HG03442 (cell line): ENCODE results near the gene HOXB3.

Experiments used
- ATAC-seq: cut with Tn5 transposase; IDR thresholded peaks from one replicate; pipeline ENCODE4 v1.9.1; 2021; ENCODE audit warnings: mild to moderate bottlenecking, moderate library complexity; ENCODE audit not compliant: unreplicated experiment

The HOXB3 gene

GRCh38 chr17:48613862-48614694 is 24.0 kb upstream of the HOXB3 start:
- ATAC-seq, result no peak

- no peak for ATAC-seq
Measured at GRCh38 chr17:48612854-48613691, 23.0 kb upstream of the HOXB3 start.

DNA sequence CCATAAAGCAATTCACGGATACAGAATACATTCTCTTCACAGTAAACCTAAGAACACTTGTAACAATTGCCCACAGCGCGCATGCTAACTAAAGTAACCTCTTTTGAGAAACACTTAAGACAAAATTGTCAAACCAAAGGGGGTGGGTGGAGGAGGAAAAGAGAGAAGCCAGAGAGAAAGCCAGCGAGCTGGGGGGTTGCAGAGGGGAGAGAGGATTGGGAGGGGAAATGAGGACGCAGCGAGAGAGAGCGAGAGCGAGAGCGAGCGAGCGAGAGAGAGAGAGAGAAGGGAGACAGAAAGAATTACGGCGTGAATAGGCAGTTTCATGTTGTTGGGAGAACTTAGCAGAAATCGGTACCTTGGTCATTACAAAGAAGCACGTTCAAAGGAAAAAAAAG is 22.4 kb upstream of the HOXB3 start:
- no peak for ATAC-seq

GRCh38 chr17:48611681-48612455 is 21.8 kb upstream of the HOXB3 start:
- ATAC-seq, result no peak

DNA sequence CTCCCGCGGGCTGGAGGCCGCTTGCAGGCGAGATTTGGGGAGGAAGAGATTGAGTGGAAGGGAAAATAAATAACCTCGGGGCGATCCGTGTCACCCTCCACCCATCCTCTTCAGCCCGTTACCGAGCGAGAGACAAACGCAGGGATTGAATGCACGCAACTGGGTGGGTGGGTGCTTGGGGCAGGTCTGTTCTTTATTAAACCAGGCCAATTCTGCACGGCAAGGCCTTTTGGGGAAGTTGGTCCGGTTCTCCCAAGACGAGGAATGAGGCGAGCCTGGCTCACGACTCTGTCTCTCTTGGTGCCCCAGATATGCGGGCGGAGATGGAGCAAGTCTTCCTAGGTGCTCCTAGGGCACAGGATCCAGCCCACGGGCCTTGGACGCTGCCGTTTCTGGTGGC is 21.2 kb upstream of the HOXB3 start:
- no peak for ATAC-seq

GRCh38 chr17:48610282-48611211 is 20.5 kb upstream of the HOXB3 start, which contains the start of gene HOXB7:
TSS of gene HOXB7 (minus strand) at chr17:48611017. CDS start at chr17:48610918, 99 bp downstream.
- no peak for ATAC-seq

GRCh38 chr17:48609759-48610281 is 19.8 kb upstream of the HOXB3 start:
- no peak for ATAC-seq

- ATAC-seq, result no peak
Measured at GRCh38 chr17:48609033-48609432, 19.0 kb upstream of the HOXB3 start.

DNA sequence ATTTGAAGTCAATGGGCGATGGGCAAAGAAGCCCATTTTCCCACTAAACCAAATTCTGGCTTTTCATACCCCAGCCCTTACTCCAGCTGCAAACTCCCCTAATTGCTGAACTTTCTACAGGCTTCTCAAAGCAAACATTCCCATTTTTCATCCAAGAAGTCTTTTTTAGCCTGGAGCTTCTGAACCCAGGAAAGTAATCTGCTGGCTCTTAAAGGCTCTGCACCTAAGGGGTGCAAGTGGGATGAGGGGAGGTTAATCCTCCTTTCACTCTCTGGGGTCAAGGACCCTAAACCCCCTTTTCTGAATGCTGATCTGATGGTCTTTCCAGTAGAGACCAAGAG is 18.4 kb upstream of the HOXB3 start:
- ATAC-seq, result no peak

- no peak for ATAC-seq
Measured at GRCh38 chr17:48606892-48607614, 17.0 kb upstream of the HOXB3 start.

- ATAC-seq, result no peak
Measured at GRCh38 chr17:48605991-48606891, 16.2 kb upstream of the HOXB3 start.

DNA sequence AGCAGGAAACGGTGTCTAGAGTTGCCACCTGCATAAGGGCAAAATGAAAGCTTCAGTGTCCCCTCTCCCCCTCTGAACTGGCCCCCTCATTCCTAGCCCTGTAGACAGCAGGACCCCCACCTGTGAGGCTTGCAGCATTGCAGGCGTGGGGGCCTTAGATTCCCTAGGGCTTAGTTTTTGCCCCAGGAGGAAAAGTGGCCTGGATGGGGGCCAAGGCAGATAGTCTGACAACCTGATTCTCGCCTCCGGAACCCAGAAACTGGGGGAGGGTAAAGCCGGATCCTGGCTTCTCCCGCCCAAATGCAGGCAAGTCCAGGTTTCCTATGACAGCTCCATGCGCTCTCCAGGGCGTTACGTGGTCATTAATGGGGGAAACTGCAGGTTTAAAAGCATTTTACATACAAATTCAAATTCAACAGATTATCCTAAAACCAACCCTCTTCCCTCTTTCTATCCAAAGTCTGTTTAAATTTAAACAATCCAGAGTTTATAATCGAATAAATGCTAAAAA is 15.4 kb upstream of the HOXB3 start:
- no peak for ATAC-seq

DNA sequence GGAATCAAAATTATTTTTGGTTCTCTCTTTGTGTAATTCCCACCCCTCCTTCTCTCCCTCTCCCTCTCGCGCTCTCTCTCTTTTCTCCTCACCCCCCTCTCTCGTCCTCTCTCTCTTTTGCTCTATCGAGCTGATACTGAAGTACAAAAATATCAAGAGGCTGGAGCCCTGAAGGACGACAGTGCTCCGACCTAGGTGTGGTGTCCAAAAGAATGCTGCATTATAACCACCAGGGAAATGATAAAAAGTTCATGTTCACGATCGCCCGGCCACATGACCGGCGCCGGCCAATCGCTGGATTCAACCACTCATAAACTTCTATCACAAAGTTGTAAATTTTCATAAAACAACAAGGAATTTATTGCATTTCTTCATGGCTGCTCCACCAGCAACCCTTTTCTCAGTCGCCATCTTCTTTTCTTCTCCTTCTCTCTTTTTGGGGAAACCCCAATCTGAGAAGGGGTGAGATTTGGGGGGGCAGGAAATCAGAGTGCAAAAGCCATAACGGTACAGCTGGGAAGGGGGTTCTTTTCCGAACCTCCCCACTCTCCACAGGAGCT is 14.8 kb upstream of the HOXB3 start, which contains the start of gene HOXB6:
Gene HOXB6 (minus strand): TSS at position 217 of the 560 bp plus-strand sequence. CDS start 6,836 bp downstream, outside the sequence.
- no peak for ATAC-seq

DNA sequence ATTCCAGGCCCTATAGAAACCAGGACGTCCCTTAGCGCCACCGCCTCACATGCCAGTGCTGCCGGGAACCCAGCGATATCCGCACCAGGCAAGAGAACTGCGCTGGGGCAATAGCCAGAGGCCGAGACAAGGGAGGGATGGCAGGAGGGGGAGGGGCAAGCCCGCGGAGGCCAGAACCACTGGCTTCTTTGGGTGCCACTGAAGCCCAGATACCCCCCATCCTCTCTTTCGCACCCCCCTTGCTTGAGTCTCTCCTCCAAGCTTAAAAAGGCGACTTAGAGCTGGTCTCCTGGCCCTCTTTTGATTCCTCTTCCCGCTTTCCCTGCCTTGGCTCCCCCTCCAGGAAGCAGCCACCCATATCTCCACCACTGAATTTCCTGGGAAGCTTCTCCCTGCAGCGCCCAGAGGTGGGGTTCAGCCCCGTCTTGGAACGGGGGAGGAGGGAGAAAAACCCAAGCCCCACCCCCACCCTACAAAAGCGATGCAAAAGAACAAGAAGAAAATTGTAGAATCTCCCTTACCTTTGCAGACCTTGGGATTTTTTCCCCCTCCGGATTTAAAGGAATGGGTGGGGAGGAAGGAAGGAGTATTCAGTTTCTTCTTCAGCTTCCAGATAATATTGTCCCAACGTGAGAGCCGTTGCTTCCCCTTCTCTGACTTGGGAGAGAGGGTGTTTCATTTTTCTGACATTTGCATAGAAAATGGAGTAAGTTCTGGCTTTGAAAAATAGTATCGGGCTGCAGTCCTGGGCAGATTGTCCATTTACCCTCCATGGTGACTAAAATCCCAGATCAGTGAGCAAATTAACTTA is 14.1 kb upstream of the HOXB3 start:
- no peak for ATAC-seq

DNA sequence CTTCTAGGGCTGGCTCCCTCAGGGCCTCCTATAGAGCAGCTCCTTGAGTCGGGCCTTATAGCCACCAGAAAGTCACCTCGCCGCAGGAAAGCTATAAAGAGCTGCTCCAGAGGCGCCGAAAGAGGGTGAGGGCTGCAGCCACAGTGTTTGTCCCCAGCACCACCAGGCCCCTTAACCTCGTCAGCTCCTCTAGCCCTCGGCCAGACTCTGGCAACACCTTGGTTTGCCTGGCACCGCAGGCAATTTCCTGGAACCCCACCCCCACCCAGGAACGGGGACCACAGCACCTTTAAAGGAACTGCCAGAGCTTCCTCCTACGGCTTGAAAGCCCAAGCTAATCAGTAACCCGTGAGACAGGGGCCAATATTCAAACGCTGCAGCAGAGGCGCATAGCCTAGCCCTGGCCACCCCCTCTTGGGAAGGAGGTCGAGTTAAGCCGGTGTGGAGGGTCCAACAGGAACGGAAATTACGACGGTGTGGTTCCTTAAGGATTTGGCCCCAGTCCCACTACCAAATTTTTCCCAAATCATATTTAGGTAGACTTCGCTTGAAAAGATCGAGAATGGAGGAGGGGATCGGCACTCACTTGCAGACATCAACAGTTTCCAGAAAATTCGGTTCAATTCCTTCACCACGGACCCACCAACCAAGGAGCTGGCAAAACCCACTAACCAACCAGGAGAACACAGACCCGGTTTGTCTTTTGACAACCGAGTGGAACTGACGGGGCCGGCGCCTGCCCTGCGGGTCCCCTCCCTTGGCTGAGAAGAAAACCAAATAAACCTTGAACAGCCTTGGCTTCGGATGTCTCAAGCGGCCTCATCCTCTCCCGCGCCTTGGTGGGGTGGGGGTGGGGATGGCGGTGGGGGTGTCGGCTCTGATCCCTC is 11.7 kb upstream of the HOXB3 start:
- ATAC-seq, result no peak

GRCh38 chr17:48601207-48601538 is 11.1 kb upstream of the HOXB3 start:
- no peak for ATAC-seq
